SK-N-SH (cell line): ENCODE data around the gene NIPAL3.

Experiments used
- CTCF ChIP-seq: fragments of 200-600 bp; sonication (generic); IDR thresholded peaks from 2 replicates; pipeline ENCODE4 v1.6.1; 2017; ENCODE audit warnings: antibody characterized with exemption, mild to moderate bottlenecking, moderate library complexity
- EP300 ChIP-seq, 2 experiments: IDR thresholded peaks; 2 replicates each; pipeline versions ENCODE4 v1.4.0 to v1.6.1; 2012; ENCODE audit warnings: borderline replicate concordance in 1 of 2, low read depth in 1 of 2, low read length in 1 of 2
- EZH2phosphoT487 ChIP-seq: fragments of 200-600 bp; sonication (generic); IDR thresholded peaks from 2 replicates; pipeline ENCODE4 v1.6.1; 2017; ENCODE audit warnings: low read depth, mixed run types, mild to moderate bottlenecking, antibody characterized with exemption, moderate library complexity, borderline replicate concordance
- GABPA ChIP-seq: IDR thresholded peaks from 2 replicates; pipeline ENCODE4 v1.4.0; 2012; ENCODE audit warnings: low read depth, mild to moderate bottlenecking
- MAX ChIP-seq: IDR thresholded peaks from 2 replicates; pipeline ENCODE4 v1.4.0; 2012; ENCODE audit warnings: low read depth
- MXI1 ChIP-seq: IDR thresholded peaks from 2 replicates; pipeline ENCODE4 v1.6.1; 2012; ENCODE audit warnings: mild to moderate bottlenecking, low read depth, low read length, improper control_type of control experiment
- NFIC ChIP-seq: IDR thresholded peaks from 2 replicates; pipeline ENCODE4 v1.4.0; 2012; ENCODE audit warnings: borderline replicate concordance
- NRF1 ChIP-seq: IDR thresholded peaks from 2 replicates; pipeline ENCODE4 v1.6.1; 2012; ENCODE audit warnings: low read depth, mild to moderate bottlenecking, low read length
- POLR2AphosphoS5 ChIP-seq: IDR thresholded peaks from 2 replicates; pipeline ENCODE4 v1.6.1; 2012; ENCODE audit warnings: low read depth, low read length
- RAD21 ChIP-seq: IDR thresholded peaks from 2 replicates; pipeline ENCODE4 v1.6.1; 2012; ENCODE audit warnings: mild to moderate bottlenecking, low read length
- RFX5 ChIP-seq: IDR thresholded peaks from 2 replicates; pipeline ENCODE4 v1.6.1; 2012; ENCODE audit warnings: mild to moderate bottlenecking, improper control_type of control experiment, low read length
- SIN3A ChIP-seq: IDR thresholded peaks from 2 replicates; pipeline ENCODE4 v1.6.1; 2012; ENCODE audit warnings: low read depth, mild to moderate bottlenecking, low read length, moderate library complexity, borderline replicate concordance
- USF2 ChIP-seq: fragments of 150-350 bp; IDR thresholded peaks from 2 replicates; pipeline ENCODE4 v1.6.1; 2017; ENCODE audit warnings: antibody characterized with exemption, low read length, low read depth, borderline replicate concordance
- TF ChIP-seq, protein P1 (sequence below): IDR thresholded peaks from 2 replicates; pipeline ENCODE4 v1.6.1; 2012; ENCODE audit warnings: mild to moderate bottlenecking, low read depth, low read length, moderate library complexity

GRCh38 chr1:24435782-24436365, 20.3 kb downstream of the NIPAL3 start:
- TF ChIP-seq RFX5 = no peak
- TF ChIP-seq CTCF = no peak
- TF ChIP-seq EZH2phosphoT487 = no peak
- TF ChIP-seq, protein P1, sequence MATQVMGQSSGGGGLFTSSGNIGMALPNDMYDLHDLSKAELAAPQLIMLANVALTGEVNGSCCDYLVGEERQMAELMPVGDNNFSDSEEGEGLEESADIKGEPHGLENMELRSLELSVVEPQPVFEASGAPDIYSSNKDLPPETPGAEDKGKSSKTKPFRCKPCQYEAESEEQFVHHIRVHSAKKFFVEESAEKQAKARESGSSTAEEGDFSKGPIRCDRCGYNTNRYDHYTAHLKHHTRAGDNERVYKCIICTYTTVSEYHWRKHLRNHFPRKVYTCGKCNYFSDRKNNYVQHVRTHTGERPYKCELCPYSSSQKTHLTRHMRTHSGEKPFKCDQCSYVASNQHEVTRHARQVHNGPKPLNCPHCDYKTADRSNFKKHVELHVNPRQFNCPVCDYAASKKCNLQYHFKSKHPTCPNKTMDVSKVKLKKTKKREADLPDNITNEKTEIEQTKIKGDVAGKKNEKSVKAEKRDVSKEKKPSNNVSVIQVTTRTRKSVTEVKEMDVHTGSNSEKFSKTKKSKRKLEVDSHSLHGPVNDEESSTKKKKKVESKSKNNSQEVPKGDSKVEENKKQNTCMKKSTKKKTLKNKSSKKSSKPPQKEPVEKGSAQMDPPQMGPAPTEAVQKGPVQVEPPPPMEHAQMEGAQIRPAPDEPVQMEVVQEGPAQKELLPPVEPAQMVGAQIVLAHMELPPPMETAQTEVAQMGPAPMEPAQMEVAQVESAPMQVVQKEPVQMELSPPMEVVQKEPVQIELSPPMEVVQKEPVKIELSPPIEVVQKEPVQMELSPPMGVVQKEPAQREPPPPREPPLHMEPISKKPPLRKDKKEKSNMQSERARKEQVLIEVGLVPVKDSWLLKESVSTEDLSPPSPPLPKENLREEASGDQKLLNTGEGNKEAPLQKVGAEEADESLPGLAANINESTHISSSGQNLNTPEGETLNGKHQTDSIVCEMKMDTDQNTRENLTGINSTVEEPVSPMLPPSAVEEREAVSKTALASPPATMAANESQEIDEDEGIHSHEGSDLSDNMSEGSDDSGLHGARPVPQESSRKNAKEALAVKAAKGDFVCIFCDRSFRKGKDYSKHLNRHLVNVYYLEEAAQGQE = no peak
- no peak for TF ChIP-seq MAX
- TF ChIP-seq GABPA = no peak
- TF ChIP-seq MXI1 = no peak
- TF ChIP-seq EP300 (IDR thresholded peaks at IDR 0.05; ENCODE audit: borderline replicate concordance in 1 of 2, low read depth in 1 of 2, low read length in 1 of 2) = no peak
- no peak for TF ChIP-seq NFIC
- no peak for TF ChIP-seq POLR2AphosphoS5
- TF ChIP-seq NRF1 = no peak
- TF ChIP-seq SIN3A = no peak
- TF ChIP-seq RAD21 = no peak
- no peak for TF ChIP-seq USF2
